Measurements from ENCODE around the gene APEH. TPM values are rescaled to one million over a fixed set of nuclear protein-coding genes. Genes with fewer than 3 reads are reported as not detected.

APEH gene
- total RNA-seq, 6 experiments from 2014 or later, result 60.9 to 114 (median 90.5) TPM

DNA sequence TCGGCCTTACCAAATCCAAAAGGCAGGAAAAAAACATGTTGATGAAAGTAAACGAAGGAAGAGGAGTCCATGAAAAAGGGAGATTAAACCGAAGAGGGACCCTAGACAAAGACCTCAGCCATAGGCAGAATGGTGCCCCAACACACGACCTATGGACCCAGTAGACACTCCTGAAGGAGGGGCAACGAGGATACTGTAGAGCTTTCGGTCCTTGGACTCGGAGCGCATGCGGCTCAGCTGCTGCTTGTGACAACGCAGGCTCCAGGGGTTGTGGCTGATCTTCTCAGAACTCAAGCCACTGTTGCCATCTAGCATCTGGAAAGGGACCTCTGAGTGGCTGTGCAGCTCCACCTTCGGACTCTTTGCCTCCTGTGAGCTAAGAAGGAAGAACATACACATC is 58.4 kb downstream of the APEH start:
- Histone ChIP-seq H3K4me3 (no peak overlapping the region), H3K9me3 (no peaks in the 10 kb centered on the region), H3K27me3 (no peaks in the 10 kb centered on the region), H3K27ac (no peak overlapping the region), H3K36me3 (peaks cover 0 to 33% (median 9%) of the 10 kb centered on the region in 4 donors), H3K4me1 (peaks cover 0 to 7% (median 0%) of the 10 kb centered on the region in 4 donors)
- DNase-seq (peak in 1 of 3 donors; percentile 25), ATAC-seq (no peak)
- intact Hi-C loops (cut with DNase I), result no loop called here
- WGBS (ENCODE audit: insufficient coverage, low coverage, low lambda C conversion rate, missing lambda C conversion rate), result 90% methylated on average over 4 of the region's 11 CpGs
- TF ChIP-seq POLR2A (IDR thresholded peaks at IDR 0.05), result no peak
- TF ChIP-seq, protein P1, sequence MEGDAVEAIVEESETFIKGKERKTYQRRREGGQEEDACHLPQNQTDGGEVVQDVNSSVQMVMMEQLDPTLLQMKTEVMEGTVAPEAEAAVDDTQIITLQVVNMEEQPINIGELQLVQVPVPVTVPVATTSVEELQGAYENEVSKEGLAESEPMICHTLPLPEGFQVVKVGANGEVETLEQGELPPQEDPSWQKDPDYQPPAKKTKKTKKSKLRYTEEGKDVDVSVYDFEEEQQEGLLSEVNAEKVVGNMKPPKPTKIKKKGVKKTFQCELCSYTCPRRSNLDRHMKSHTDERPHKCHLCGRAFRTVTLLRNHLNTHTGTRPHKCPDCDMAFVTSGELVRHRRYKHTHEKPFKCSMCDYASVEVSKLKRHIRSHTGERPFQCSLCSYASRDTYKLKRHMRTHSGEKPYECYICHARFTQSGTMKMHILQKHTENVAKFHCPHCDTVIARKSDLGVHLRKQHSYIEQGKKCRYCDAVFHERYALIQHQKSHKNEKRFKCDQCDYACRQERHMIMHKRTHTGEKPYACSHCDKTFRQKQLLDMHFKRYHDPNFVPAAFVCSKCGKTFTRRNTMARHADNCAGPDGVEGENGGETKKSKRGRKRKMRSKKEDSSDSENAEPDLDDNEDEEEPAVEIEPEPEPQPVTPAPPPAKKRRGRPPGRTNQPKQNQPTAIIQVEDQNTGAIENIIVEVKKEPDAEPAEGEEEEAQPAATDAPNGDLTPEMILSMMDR (IDR thresholded peaks at IDR 0.05), result no peak

DNA sequence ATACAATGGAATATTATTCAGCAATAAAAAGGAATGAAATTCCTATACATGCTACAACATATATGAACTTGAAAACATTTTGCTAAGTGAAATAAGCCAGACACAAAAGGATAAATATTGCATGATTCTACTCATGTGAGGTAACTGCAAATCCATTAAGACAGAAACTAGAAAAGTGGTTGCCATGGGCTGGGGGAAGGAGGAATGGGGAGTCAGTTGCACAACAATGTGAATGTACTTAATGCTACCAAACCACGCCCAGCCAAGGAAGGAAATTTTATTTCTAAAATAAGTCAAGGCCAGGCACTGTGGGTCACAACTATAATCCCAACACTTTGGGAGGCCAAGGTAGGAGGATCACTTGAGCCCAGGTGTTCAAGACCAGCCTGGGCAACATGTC is 59.4 kb downstream of the APEH start:
- H3K9me3 ChIP-seq, result no peaks in the 10 kb centered on the region
- H3K27me3 ChIP-seq, result no peaks in the 10 kb centered on the region
- H3K4me3 ChIP-seq, result no peak overlapping the region
- no peak for DNase-seq
- H3K4me1 ChIP-seq, result peaks cover 0 to 5% (median 0%) of the 10 kb centered on the region in 4 donors
- H3K36me3 ChIP-seq, result peaks cover 0 to 33% (median 9%) of the 10 kb centered on the region in 4 donors
- 91% methylated on average over 1 of the region's 1 CpG for WGBS (ENCODE audit: insufficient coverage, low coverage, low lambda C conversion rate, missing lambda C conversion rate)
- no peak overlapping the region for H3K27ac ChIP-seq
- ATAC-seq, result no peak
- intact Hi-C loops (cut with DNase I), result no loop called here
- TF ChIP-seq, protein P1 (IDR thresholded peaks at IDR 0.05), result no peak
- no peak for TF ChIP-seq POLR2A (IDR thresholded peaks at IDR 0.05)

Small RNA genes within 50 kb of the gene (small RNA-seq; reads per million reads assigned to genes)
- 0 reads per million in 2 experiments for gene AMIGO3

Other genes with a start within 250 kb of the APEH start
- gene NICN1, start 245.0 kb upstream of the APEH start, total RNA-seq, result 10 to 100 TPM in 2 of 6 experiments, 1 to 10 TPM in 4; 2.2 to 13.1 (median 8.3) TPM
- 10 to 100 TPM; 54.5 to 92.5 (median 65.2) TPM for gene DAG1, start 204.1 kb upstream of the APEH start, total RNA-seq
- gene BSN, start 119.9 kb upstream of the APEH start, total RNA-seq, result under 1 TPM; 0.31 to 0.68 (median 0.50) TPM
- gene MST1, start 15.1 kb downstream of the APEH start, total RNA-seq, result 100 to 1,000 TPM; 321 to 695 (median 632) TPM
- gene RNF123, start 15.2 kb downstream of the APEH start, total RNA-seq, result 10 to 100 TPM; 32.4 to 48.3 (median 39.9) TPM
- gene AMIGO3, start 45.3 kb downstream of the APEH start, total RNA-seq, result 1 to 10 TPM in 1 of 6 experiments, under 1 TPM in 3, not detected in 2; 0.07 to 2.4 (median 0.64) TPM
- 10 to 100 TPM; 12.2 to 34.2 (median 25.6) TPM for gene GMPPB, start 49.6 kb downstream of the APEH start, total RNA-seq
- gene IP6K1, start 112.2 kb downstream of the APEH start, total RNA-seq, result 10 to 100 TPM; 12.6 to 19.6 (median 16.2) TPM
- gene CDHR4, start 125.5 kb downstream of the APEH start, total RNA-seq, result not detected
- 1 to 10 TPM in 1 of 6 experiments, under 1 TPM in 5; 0.46 to 1.2 (median 0.73) TPM for gene INKA1, start 128.9 kb downstream of the APEH start, total RNA-seq
- 10 to 100 TPM; 16.4 to 39.1 (median 28.5) TPM for gene UBA7, start 139.6 kb downstream of the APEH start, total RNA-seq
- 1 to 10 TPM in 3 of 6 experiments, under 1 TPM in 3; 0.55 to 3.1 (median 0.98) TPM for gene TRAIP, start 182.2 kb downstream of the APEH start, total RNA-seq
- not detected for gene CAMKV, start 195.6 kb downstream of the APEH start, total RNA-seq
- gene MST1R, start 229.5 kb downstream of the APEH start, total RNA-seq, result 1 to 10 TPM in 1 of 6 experiments, under 1 TPM in 5; 0.15 to 1.9 (median 0.50) TPM